AG09319 (cell line): Measurements from ENCODE around the gene IRAK1BP1.
"Not testable (repeated sequence)": the region's sequence is repeated elsewhere in the genome, so short reads cannot be mapped to it uniquely, and the experiment has no call there.

ENCODE experiments used
- DNase-seq: peaks from one replicate; pipeline ENCODE4 v3.0.0-alpha.2; 2010; ENCODE audit warnings: low read depth; ENCODE audit errors: extremely low read depth
- TF ChIP-seq, protein P1 (sequence below): IDR thresholded peaks from 2 replicates; pipeline ENCODE4 v1.5.1; 2011; ENCODE audit warnings: low read depth, mild to moderate bottlenecking, inconsistent platforms, low read length, moderate library complexity

IRAK1BP1 gene

DNA sequence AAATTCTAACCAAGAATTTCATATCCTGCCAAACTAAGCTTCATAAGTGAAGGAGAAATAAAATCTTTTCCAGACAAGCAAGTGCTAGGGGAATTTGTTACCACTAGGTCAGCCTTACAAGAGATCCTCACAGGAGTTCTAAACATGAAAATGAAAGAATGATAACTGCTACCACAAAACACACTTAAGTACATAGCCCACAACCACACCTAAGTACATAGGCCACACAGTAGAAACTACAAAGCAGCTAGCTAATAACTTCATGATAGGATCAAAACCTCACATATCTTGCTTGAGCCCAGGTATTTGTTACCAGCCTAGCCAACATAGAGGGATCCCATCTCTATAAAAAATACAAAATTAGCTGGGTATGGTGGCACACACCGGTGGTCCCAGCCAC is 50.4 kb downstream of the IRAK1BP1 start:
- DNase-seq = no peak
- TF ChIP-seq, protein P1, sequence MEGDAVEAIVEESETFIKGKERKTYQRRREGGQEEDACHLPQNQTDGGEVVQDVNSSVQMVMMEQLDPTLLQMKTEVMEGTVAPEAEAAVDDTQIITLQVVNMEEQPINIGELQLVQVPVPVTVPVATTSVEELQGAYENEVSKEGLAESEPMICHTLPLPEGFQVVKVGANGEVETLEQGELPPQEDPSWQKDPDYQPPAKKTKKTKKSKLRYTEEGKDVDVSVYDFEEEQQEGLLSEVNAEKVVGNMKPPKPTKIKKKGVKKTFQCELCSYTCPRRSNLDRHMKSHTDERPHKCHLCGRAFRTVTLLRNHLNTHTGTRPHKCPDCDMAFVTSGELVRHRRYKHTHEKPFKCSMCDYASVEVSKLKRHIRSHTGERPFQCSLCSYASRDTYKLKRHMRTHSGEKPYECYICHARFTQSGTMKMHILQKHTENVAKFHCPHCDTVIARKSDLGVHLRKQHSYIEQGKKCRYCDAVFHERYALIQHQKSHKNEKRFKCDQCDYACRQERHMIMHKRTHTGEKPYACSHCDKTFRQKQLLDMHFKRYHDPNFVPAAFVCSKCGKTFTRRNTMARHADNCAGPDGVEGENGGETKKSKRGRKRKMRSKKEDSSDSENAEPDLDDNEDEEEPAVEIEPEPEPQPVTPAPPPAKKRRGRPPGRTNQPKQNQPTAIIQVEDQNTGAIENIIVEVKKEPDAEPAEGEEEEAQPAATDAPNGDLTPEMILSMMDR = no peak

DNA sequence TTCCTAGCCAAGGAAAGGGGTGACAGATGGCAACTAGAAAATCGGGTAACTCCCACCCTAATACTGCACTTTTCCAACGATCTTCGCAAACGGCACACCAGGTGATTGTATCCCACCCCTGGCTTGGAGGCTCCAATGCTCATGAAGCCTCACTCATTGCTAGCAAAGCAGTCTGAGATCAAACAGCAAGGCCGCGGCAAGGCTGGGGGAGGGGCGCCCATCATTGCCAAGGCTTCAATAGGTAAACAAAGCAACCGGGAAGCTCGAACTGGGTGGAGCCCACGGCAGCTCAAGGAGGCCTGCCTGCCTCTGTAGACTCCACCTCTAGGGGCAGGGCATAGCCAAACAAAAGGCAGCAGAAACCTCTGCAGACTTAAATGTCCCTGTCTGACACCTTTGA is 53.8 kb downstream of the IRAK1BP1 start:
- not testable (repeated sequence) for DNase-seq

DNA sequence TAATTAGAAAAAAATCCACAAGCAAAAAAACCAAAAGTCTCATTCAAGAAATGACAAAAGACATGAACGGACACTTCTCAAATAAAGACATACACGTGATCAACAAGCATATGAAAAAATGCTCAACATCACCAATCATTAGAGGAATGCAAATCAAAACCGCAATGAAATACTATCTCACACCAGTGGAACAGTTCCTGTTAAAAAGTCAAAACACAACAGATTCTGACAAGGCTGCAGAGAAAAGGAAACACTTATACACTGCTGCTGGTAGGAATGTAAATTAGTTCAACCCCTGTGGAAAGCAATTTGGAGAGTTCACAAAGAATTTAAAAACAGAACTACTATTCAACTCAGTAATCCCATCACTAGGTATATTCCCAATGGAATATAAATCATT is 58.0 kb downstream of the IRAK1BP1 start:
- no peak for DNase-seq
- TF ChIP-seq, protein P1 = no peak

DNA sequence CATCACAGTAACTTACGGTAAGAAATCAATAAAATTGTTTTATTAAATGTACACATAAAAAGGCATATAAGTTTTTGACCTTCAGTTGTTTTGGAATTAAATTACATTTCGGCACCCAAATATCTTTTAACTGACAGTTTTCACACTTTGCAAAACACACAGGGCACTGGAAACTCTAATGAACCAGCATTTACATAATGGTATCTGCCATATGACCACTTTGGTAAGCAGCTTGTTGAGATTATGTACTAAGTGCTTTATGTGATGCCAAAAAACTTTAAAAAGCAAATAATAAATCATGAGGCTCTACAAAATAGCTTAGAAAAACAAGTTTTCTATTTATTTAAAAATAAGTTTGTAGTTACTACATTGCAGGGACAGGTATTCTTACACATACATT is 68.2 kb downstream of the IRAK1BP1 start:
- TF ChIP-seq, protein P1 = no peak

DNA sequence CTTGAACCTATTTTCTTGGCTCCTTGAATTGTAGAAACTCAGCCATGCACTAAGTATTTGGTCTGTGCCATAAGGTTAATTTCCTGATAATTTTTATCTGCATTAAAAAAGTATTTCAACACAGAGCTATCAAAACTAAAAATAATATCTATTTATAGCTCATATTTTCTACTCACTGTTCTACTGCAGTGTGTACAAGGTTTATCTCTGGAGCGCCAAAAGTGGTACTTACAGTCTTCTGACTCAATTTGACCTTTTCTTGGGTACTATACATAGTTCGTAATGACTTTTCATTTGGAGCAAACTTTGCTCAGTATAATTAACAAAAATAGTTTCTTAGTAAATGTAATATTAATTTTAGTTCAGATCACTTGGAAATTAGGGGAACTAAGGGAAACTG is 69.2 kb downstream of the IRAK1BP1 start:
- no peak for DNase-seq
- TF ChIP-seq, protein P1 = no peak

More for the DNA sequence above, 68.2 kb downstream of the IRAK1BP1 start:
- no peak for DNase-seq

DNA sequence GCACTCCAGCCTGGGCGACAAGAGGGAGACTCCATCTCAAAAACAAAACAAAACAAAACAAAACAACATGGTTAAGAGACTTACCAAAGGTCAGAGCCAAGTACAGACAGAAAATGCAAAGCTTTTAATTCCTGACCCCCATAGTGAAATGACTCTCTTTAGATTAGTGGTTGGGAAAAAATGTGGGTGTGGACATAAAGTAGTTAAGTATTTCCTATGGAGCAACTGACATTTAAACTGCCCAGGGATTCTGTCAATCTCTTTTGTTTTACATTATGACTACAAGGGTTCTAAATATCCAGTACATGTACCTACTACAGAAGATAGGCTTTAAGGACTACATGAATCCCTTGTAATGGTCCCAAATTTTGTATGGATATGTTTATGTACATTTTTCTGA is 75.1 kb downstream of the IRAK1BP1 start:
- TF ChIP-seq, protein P1 = no peak

DNA sequence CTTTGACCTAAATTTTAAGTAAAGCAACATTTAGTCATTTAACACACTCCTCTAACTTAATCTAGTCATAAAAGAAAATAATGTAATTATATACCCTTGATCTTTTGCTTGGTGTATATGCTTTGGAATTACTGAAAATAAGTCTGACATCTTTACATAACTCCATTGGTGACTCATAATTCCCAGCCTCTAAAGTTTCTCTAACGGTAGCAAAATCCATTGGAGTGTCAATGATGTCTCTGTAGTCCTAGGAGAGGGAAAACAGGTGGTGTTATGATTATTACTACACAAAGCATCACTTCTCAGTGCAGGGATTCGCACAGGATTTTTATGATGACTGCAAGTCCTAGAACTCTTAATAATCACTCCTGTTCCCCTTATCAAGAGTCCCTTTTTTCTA is 80.2 kb downstream of the IRAK1BP1 start:
- TF ChIP-seq, protein P1 = no peak
- no peak for DNase-seq

More for the DNA sequence above, 75.1 kb downstream of the IRAK1BP1 start:
- DNase-seq = no peak

DNA sequence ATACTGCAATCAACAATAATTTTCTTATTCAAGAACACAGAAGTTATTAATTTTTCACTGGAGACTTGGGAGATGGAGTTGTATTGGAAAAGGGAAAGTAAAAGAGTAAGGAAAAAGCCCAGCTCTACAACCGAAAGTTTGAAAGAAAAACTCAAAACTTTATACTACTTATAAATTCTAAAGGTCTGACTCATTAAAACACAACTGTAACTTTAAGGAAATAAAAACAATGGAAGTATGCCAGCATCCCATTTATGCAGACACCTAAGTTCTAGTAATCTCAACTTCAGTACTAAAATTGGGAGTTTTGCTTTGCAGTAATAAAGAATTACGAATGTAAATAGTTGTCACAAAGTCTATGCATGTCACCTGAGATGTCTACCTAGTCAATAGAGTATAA is 80.6 kb downstream of the IRAK1BP1 start:
- TF ChIP-seq, protein P1 = no peak
- DNase-seq = no peak
